ENCODE results near the gene ADCY4. TPM values are rescaled to one million over a fixed set of nuclear protein-coding genes. Genes with fewer than 3 reads are reported as not detected.

The ADCY4 gene
- total and polyA plus RNA-seq, 2 of the 13 experiments (the other 11 are each of a cell fraction or from before 2014, with no cell fraction given): 0.03 TPM; not detected in 1

- no peak for TF ChIP-seq ZNF639 (CRISPR knock-in tag; conservative IDR thresholded peaks at IDR 0.05)
- TF ChIP-seq ZBTB46 (CRISPR knock-in tag; IDR thresholded peaks at IDR 0.05; ENCODE audit: borderline replicate concordance): 0 out of 2 replicates have a peak, but pooled peaks have one; percentile 56
- TF ChIP-seq ZNF629 (CRISPR knock-in tag; conservative IDR thresholded peaks at IDR 0.05): peak; percentile 90
- no peak for TF ChIP-seq ZNF549 (CRISPR knock-in tag; IDR thresholded peaks at IDR 0.05)
- TF ChIP-seq ZNF619 (CRISPR knock-in tag; IDR thresholded peaks at IDR 0.05): no peak; the same call in 1 of the 2 replicates
- peak; percentile 23; the same call in 1 of the 2 replicates for TF ChIP-seq POLR2G (IDR thresholded peaks at IDR 0.05; ENCODE audit: low read depth, low read length)
- TF ChIP-seq RFX1 (IDR thresholded peaks at IDR 0.05): no peak
- TF ChIP-seq THAP11 (CRISPR knock-in tag; IDR thresholded peaks at IDR 0.05): no peak
- TF ChIP-seq ZNF383 (CRISPR knock-in tag; IDR thresholded peaks at IDR 0.05; ENCODE audit: borderline replicate concordance): 0 out of 2 replicates have a peak, but pooled peaks have one; percentile 76
- TF ChIP-seq ATF5 (CRISPR knock-in tag; IDR thresholded peaks at IDR 0.05; ENCODE audit: low read depth): no peak
- no peak for TF ChIP-seq PITX1 (CRISPR knock-in tag; IDR thresholded peaks at IDR 0.05)
- TF ChIP-seq HNF1A (IDR thresholded peaks at IDR 0.05; ENCODE audit: low read depth): no peak
- TF ChIP-seq HNF1A (CRISPR knock-in tag; IDR thresholded peaks at IDR 0.05; ENCODE audit: borderline replicate concordance): no peak
- no peak for TF ChIP-seq AKAP8 (CRISPR knock-in tag; IDR thresholded peaks at IDR 0.05)
- TF ChIP-seq KLF16 (CRISPR knock-in tag; IDR thresholded peaks at IDR 0.05): no peak
- no peak for TF ChIP-seq ZNF781 (CRISPR knock-in tag; IDR thresholded peaks at IDR 0.05; ENCODE audit: borderline replicate concordance, not compliant biosample characterization)
- TF ChIP-seq SMAD3 (CRISPR knock-in tag; IDR thresholded peaks at IDR 0.05): no peak
- no peak for TF ChIP-seq NR2C2 (CRISPR knock-in tag; IDR thresholded peaks at IDR 0.05; ENCODE audit: borderline replicate concordance)
- no peak for TF ChIP-seq ZIK1 (CRISPR knock-in tag; IDR thresholded peaks at IDR 0.05; ENCODE audit: borderline replicate concordance, low read depth)
- no peak for TF ChIP-seq ZNF749 (CRISPR knock-in tag; IDR thresholded peaks at IDR 0.05; ENCODE audit: borderline replicate concordance)
- TF ChIP-seq CCDC6 (CRISPR knock-in tag; IDR thresholded peaks at IDR 0.05): no peak
- no peak for TF ChIP-seq ZBTB42 (CRISPR knock-in tag; IDR thresholded peaks at IDR 0.05)
- no peak for TF ChIP-seq SRSF1 (optimal IDR thresholded peaks at IDR 0.05; ENCODE audit: low read depth, low read length)
Observed at GRCh38 chr14:24291446-24292117, 43.3 kb downstream of the ADCY4 start (continued).

All from HepG2 (cell line).